CD4-positive, alpha-beta T cell treated with Interleukin-4 for 1 hour (primary cell): ENCODE measurements around the gene ENTPD3.
A peak's percentile ranks its signal among the peaks of the same experiment; 100 is the strongest.

Experiments
- DNase-seq, 2 donors: peaks; one replicate each; pipeline ENCODE4 v3.0.0-alpha.2; 2020 to 2022

ENTPD3 gene

GRCh38 chr3:40463579-40463978 lies 76.6 kb downstream of the ENTPD3 start:
- DNase-seq, result no peak

- peak; percentile 15 to 60 for DNase-seq
Observed at GRCh38 chr3:40464339-40465110, 77.5 kb downstream of the ENTPD3 start.

GRCh38 chr3:40465111-40465407 lies 78.1 kb downstream of the ENTPD3 start:
- no peak for DNase-seq

- no peak for DNase-seq
Observed at GRCh38 chr3:40465456-40465855, 78.5 kb downstream of the ENTPD3 start.

GRCh38 chr3:40468018-40468417 lies 81.0 kb downstream of the ENTPD3 start:
- no peak for DNase-seq

GRCh38 chr3:40470701-40471100 lies 83.7 kb downstream of the ENTPD3 start:
- DNase-seq, result no peak

- peak; percentile 73 to 77 for DNase-seq
Observed at GRCh38 chr3:40476478-40477470, 89.8 kb downstream of the ENTPD3 start, which contains the start of gene ZNF619. ZNF619 (plus strand) TSS chr3:40477122; CDS start chr3:40477980, 858 bp downstream.

GRCh38 chr3:40477666-40478065 lies 90.7 kb downstream of the ENTPD3 start:
- DNase-seq, result no peak
